Cardiac muscle cell (in vitro differentiated cells and primary cell): ENCODE measurements around the gene TMOD3. TPM values are rescaled to one million over a fixed set of nuclear protein-coding genes. Genes with fewer than 3 reads are reported as not detected.

Source experiments
- DNase-seq, 2 donors: peaks; one replicate each; pipeline versions ENCODE4 v3.0.0 to v3.0.0-alpha.2; 2010 to 2017; ENCODE audit warnings: low read depth in 1 of 2, low spot score in 1 of 2
- H3K27ac ChIP-seq: fragments of 200-600 bp; sonication (generic); 2 replicates; pipeline ENCODE4 v1.5.1; 2016
- H3K27me3 ChIP-seq: fragments of 200-600 bp; sonication (generic); 2 replicates; pipeline ENCODE4 v1.6.0; 2016; ENCODE audit warnings: control low read depth
- H3K36me3 ChIP-seq: fragments of 200-600 bp; sonication (generic); 2 replicates; pipeline ENCODE4 v1.5.1; 2016; ENCODE audit warnings: control low read depth
- H3K4me1 ChIP-seq: fragments of 200-600 bp; sonication (generic); 2 replicates; pipeline ENCODE4 v1.8.1; 2017; ENCODE audit warnings: low read depth, mild to moderate bottlenecking, mixed run types
- H3K4me3 ChIP-seq: fragments of 200-600 bp; sonication (generic); 2 replicates; pipeline ENCODE4 v1.5.1; 2016; ENCODE audit warnings: mild to moderate bottlenecking
- H3K9me3 ChIP-seq: fragments of 200-600 bp; sonication (generic); 2 replicates; pipeline ENCODE4 v1.5.1; 2017; ENCODE audit warnings: low read depth, mild to moderate bottlenecking, control low read depth
- CTCF ChIP-seq: IDR thresholded peaks from 2 replicates; pipeline ENCODE4 v1.5.1; 2012; ENCODE audit warnings: low read depth, mild to moderate bottlenecking, low read length
- polyA plus RNA-seq: library from polyadenylated mRNA; unstranded; fragments of >200 nt; fragmentation: Nextera tagmentation; extraction: Ambion mirVana; gene quantifications from 2 replicates; pipeline ENCODE4 v1.2.1, GENCODE V29; 2016
- total RNA-seq: library from RNA; depleted of rRNA; stranded (reverse); fragments of >200 nt; gene quantifications from 2 replicates; pipeline ENCODE4 v1.2.3, GENCODE V29; 2016

TMOD3 gene
- total and polyA plus RNA-seq, 2 experiments from 2014 or later = 6.0 to 10.9 TPM

GRCh38 chr15:51907136-51907862 lies 77.8 kb downstream of the TMOD3 start:
- no peaks in the 10 kb centered on the region for H3K4me1 ChIP-seq
- TF ChIP-seq CTCF = no peak
- no peak overlapping the region for H3K27ac ChIP-seq
- no peaks in the 10 kb centered on the region for H3K27me3 ChIP-seq
- no peaks in the 10 kb centered on the region for H3K9me3 ChIP-seq
- no peak for DNase-seq
- no peak overlapping the region for H3K4me3 ChIP-seq
- H3K36me3 ChIP-seq = peaks cover 7% of the 10 kb centered on the region

- Histone ChIP-seq H3K4me3 (no peak overlapping the region), H3K27ac (no peak overlapping the region), H3K4me1 (no peaks in the 10 kb centered on the region), H3K27me3 (no peaks in the 10 kb centered on the region), H3K9me3 (no peaks in the 10 kb centered on the region), H3K36me3 (peaks cover 2% of the 10 kb centered on the region)
- no peak for DNase-seq
- TF ChIP-seq CTCF = no peak
Observed at GRCh38 chr15:51908316-51908715, 78.9 kb downstream of the TMOD3 start.

GRCh38 chr15:51909584-51909983 lies 80.1 kb downstream of the TMOD3 start:
- H3K4me1 ChIP-seq = no peaks in the 10 kb centered on the region

GRCh38 chr15:51912528-51912927 lies 83.1 kb downstream of the TMOD3 start:
- Histone ChIP-seq H3K27me3 (no peaks in the 10 kb centered on the region), H3K36me3 (peaks cover 7% of the 10 kb centered on the region), H3K27ac (no peak overlapping the region), H3K4me1 (no peaks in the 10 kb centered on the region), H3K9me3 (no peaks in the 10 kb centered on the region), H3K4me3 (no peak overlapping the region)
- DNase-seq = no peak
- no peak for TF ChIP-seq CTCF

More at GRCh38 chr15:51909584-51909983, 80.1 kb downstream of the TMOD3 start:
- no peak for DNase-seq
- TF ChIP-seq CTCF = no peak
- Histone ChIP-seq H3K27ac (no peak overlapping the region), H3K27me3 (no peaks in the 10 kb centered on the region), H3K4me3 (no peak overlapping the region), H3K9me3 (no peaks in the 10 kb centered on the region), H3K36me3 (no peaks in the 10 kb centered on the region)

- peak; percentile 38 to 44 for DNase-seq
- Histone ChIP-seq H3K36me3 (peaks cover 11% of the 10 kb centered on the region), H3K27me3 (no peaks in the 10 kb centered on the region)
Observed at GRCh38 chr15:51917493-51917892, 88.0 kb downstream of the TMOD3 start.

More at GRCh38 chr15:51917493-51917892, 88.0 kb downstream of the TMOD3 start:
- H3K27ac ChIP-seq = no peak overlapping the region
- no peaks in the 10 kb centered on the region for H3K4me1 ChIP-seq
- H3K9me3 ChIP-seq = no peaks in the 10 kb centered on the region
- H3K4me3 ChIP-seq = no peak overlapping the region
- peak; percentile 33 for TF ChIP-seq CTCF
